ENCODE results near the gene CREBBP.
"Not testable (repeated sequence)": the region's sequence is repeated elsewhere in the genome, so short reads cannot be mapped to it uniquely, and the experiment has no call there.

Gene CREBBP

GRCh38 chr16:3890091-3890490 lies 9.6 kb upstream of the CREBBP start:
- TF ChIP-seq ZFX (IDR thresholded peaks at IDR 0.05; ENCODE audit: borderline replicate concordance) (no peak), CTCF (IDR thresholded peaks at IDR 0.05) (no peak)
- H3K27ac ChIP-seq, result no peak overlapping the region

GRCh38 chr16:3889059-3889458 lies 8.5 kb upstream of the CREBBP start:
- TF ChIP-seq CTCF (IDR thresholded peaks at IDR 0.05) (no peak), ZFX (IDR thresholded peaks at IDR 0.05; ENCODE audit: borderline replicate concordance) (no peak)
- no peak overlapping the region for H3K27ac ChIP-seq

- H3K27ac ChIP-seq, result not testable (repeated sequence)
These were observed 5.5 kb upstream of the CREBBP start for GRCh38 chr16:3885999-3886398.

- TF ChIP-seq CTCF (IDR thresholded peaks at IDR 0.05) (no peak), ZFX (IDR thresholded peaks at IDR 0.05; ENCODE audit: borderline replicate concordance) (no peak)
- H3K27ac ChIP-seq, result no peak overlapping the region
These were observed 3.9 kb upstream of the CREBBP start for GRCh38 chr16:3884398-3884797.

GRCh38 chr16:3882531-3882930 lies 2.0 kb upstream of the CREBBP start:
- TF ChIP-seq ZFX (IDR thresholded peaks at IDR 0.05; ENCODE audit: borderline replicate concordance), result no peak
- TF ChIP-seq CTCF (IDR thresholded peaks at IDR 0.05), result no peak
- H3K27ac ChIP-seq, result no peak overlapping the region

GRCh38 chr16:3881499-3881990 lies 1.0 kb upstream of the CREBBP start:
- TF ChIP-seq ZFX (IDR thresholded peaks at IDR 0.05; ENCODE audit: borderline replicate concordance), result no peak
- TF ChIP-seq CTCF (IDR thresholded peaks at IDR 0.05), result no peak
- no peak overlapping the region for H3K27ac ChIP-seq

- peak overlapping the region; percentile 80 for H3K27ac ChIP-seq
- TF ChIP-seq ZFX (IDR thresholded peaks at IDR 0.05; ENCODE audit: borderline replicate concordance) (no peak), CTCF (IDR thresholded peaks at IDR 0.05) (peak; percentile 71)
These were observed 487 bp downstream of the CREBBP start for GRCh38 chr16:3879887-3880564.
